ENCODE data around the gene NOL8.

Gene NOL8

DNA sequence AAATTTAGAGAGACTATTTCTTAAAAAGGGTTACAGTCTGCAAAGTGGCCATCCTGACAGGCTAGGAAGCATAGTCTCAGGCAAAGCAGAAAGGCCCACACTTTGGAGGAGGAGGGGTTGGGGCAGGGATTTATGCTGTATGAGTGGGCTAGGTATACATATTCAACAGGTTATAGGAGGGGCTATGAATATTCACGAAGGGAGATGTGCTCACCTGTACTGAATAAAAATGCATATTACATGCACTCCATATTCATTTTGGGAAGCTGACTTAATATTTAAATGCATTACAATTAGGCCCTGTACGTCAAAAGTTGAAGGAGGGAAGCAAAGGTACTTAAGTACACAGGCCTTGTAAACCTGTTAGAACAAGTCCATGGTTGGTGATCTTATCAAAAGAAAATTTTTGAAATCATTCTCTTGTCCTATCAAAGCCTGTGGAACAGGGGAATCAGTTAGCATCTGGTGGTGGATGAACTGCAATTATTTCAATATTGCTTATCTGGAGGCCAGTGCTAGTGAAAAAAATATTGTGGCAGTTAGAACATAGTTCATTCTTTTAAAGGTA, 2.2 kb upstream of the NOL8 start:
- Mint-ChIP-seq H3K27ac (peak overlapping the region in 1 of 2 donors; percentile 17), H3K4me3 (peak overlapping the region; percentile 95 to 97), H3K9me3 (no peaks in the 10 kb centered on the region), H3K4me1 (peaks cover 37% of the 10 kb centered on the region), H3K27me3 (no peaks in the 10 kb centered on the region)
- ATAC-seq = no peak
- DNase-seq = no peak

GRCh38 chr9:92325991-92326500, 896 bp upstream of the NOL8 start:
- H3K4me3 Mint-ChIP-seq = peak overlapping the region; percentile 95 to 97
- H3K4me1 Mint-ChIP-seq = peaks cover 37% of the 10 kb centered on the region
- peak overlapping the region; percentile 98 to 100 for H3K27ac Mint-ChIP-seq
- DNase-seq = no peak
- ATAC-seq = peak; percentile 3
- H3K9me3 Mint-ChIP-seq = no peaks in the 10 kb centered on the region
- no peaks in the 10 kb centered on the region for H3K27me3 Mint-ChIP-seq

GRCh38 chr9:92324889-92325268, 271 bp downstream of the NOL8 start:
- H3K4me1 Mint-ChIP-seq = peaks cover 37% of the 10 kb centered on the region
- no peaks in the 10 kb centered on the region for H3K9me3 Mint-ChIP-seq
- ATAC-seq (peak; percentile 21), DNase-seq (no peak)
- peak overlapping the region; percentile 98 to 100 for H3K27ac Mint-ChIP-seq
- H3K4me3 Mint-ChIP-seq = peak overlapping the region; percentile 95 to 97
- H3K27me3 Mint-ChIP-seq = no peaks in the 10 kb centered on the region

GRCh38 chr9:92324431-92324830, 719 bp downstream of the NOL8 start:
- H3K9me3 Mint-ChIP-seq = no peaks in the 10 kb centered on the region
- peak overlapping the region; percentile 95 to 97 for H3K4me3 Mint-ChIP-seq
- peak overlapping the region; percentile 98 to 100 for H3K27ac Mint-ChIP-seq
- ATAC-seq (no peak), DNase-seq (no peak)
- H3K27me3 Mint-ChIP-seq = no peaks in the 10 kb centered on the region
- H3K4me1 Mint-ChIP-seq = peaks cover 34% of the 10 kb centered on the region

GRCh38 chr9:92315456-92315855, 9.7 kb downstream of the NOL8 start:
- Mint-ChIP-seq H3K27me3 (no peaks in the 10 kb centered on the region), H3K4me1 (peaks cover 31% of the 10 kb centered on the region), H3K9me3 (no peaks in the 10 kb centered on the region), H3K27ac (peak overlapping the region in 1 of 2 donors; percentile 46), H3K4me3 (no peak overlapping the region)
- ATAC-seq (no peak), DNase-seq (no peak)

- no peak overlapping the region for H3K4me3 Mint-ChIP-seq
- DNase-seq (no peak), ATAC-seq (no peak)
- no peaks in the 10 kb centered on the region for H3K27me3 Mint-ChIP-seq
- H3K27ac Mint-ChIP-seq = peak overlapping the region in 1 of 2 donors; percentile 67
- peaks cover 31% of the 10 kb centered on the region for H3K4me1 Mint-ChIP-seq
- H3K9me3 Mint-ChIP-seq = no peaks in the 10 kb centered on the region
Observed at GRCh38 chr9:92313624-92314012, 11.5 kb downstream of the NOL8 start.

DNA sequence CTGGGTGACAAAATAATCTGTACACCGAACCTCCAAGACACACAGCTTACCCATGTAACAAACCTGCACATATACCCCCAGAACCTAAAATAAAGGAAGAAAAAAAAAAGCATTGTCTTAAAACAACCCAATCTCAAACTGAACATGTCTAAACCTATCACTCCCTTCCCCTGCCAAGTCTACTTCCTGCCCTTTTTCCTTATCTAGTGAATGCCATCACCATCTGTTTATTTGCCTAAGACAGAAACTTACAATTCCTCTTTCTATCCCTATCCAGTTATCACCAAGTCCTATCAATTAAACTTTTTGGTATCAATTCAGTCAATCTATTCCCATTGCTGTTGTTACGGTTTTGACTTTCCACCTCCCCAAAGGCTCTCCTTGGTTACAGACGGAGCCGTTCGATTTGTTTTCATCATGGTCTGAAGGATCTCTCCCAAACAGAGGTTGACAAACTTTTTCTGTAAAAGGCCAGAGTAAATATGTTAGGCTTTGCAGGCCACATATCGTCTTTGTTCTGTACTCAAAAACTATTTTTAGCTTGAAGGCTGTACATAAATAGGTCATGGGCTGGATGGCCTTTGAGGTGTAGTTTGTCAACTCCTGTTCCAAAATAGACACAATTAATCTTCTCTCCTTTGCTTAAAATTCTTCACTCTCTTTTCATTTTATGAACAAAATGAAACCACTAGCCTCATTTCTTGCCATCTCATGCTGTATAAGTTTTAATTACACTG, 12.1 kb downstream of the NOL8 start:
- DNase-seq (no peak), ATAC-seq (no peak)
- Mint-ChIP-seq H3K27me3 (no peaks in the 10 kb centered on the region), H3K4me3 (no peak overlapping the region), H3K9me3 (no peaks in the 10 kb centered on the region), H3K27ac (peak overlapping the region; percentile 16 to 67), H3K4me1 (peaks cover 31% of the 10 kb centered on the region)

DNA sequence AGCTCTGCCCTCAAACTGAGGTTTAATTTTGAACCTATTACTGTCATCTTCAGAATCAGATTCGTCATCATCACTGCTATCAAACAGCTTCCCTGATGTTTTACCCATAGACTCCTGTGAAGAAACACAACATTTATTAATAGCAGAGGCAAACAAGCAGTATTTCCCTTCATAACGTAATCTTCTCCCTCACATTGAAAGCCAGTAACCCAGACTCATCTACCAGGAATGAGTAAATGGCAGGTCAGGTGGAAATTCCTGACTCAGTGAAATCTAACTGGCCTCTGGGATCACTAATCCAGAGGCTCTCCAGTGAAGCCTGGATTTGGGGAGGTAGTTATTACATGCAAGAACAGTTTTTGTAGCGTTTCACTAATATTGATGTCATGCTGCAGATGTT, 14.6 kb downstream of the NOL8 start:
- ATAC-seq = no peak
- no peak overlapping the region for H3K27ac Mint-ChIP-seq
- H3K4me1 Mint-ChIP-seq = peaks cover 27% of the 10 kb centered on the region
- no peak for DNase-seq
- no peaks in the 10 kb centered on the region for H3K9me3 Mint-ChIP-seq
- no peaks in the 10 kb centered on the region for H3K27me3 Mint-ChIP-seq
- H3K4me3 Mint-ChIP-seq = no peak overlapping the region

DNA sequence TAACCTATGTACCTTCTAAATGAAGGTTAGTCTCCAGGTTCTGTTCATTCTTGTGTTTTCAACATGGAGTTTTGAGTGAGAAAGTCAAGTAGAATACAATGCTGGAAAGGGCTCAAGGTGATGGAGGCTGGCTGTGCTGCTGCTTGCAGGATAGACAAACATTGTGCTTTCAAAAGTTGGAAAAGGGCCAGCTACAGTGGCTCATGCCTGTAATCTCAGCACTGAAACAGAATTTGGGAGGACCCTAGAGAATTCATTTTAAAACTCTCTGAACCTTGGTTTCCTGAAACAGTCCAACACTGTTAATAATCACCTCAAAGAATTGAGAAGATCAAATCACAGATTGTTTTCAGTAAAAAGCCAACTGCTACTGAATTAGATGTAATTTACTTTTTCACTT, 16.3 kb downstream of the NOL8 start:
- ATAC-seq (no peak), DNase-seq (no peak)
- Mint-ChIP-seq H3K4me3 (no peak overlapping the region), H3K4me1 (peaks cover 13% of the 10 kb centered on the region), H3K27ac (no peak overlapping the region), H3K9me3 (no peaks in the 10 kb centered on the region), H3K27me3 (no peaks in the 10 kb centered on the region)

DNA sequence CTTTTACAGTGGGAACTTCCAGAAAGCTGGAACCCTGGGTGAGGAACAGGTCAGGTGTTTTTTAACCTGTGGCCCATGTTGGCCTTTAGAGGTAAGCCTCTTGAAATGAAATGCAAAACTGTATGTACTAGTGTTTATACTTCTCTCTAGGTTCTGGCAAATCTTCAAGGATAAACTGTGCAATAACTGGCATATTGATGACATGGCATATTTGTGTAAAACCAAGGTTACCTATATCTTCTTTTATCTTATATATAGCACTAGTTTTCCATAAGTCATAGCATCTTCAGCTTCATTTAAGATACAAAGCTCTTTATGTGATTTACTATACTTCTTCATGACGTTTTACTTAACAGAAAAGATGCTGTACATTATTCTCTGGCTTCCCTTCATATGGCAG, 24.2 kb downstream of the NOL8 start:
- no peak overlapping the region for H3K4me3 Mint-ChIP-seq
- DNase-seq (no peak), ATAC-seq (no peak)
- H3K4me1 Mint-ChIP-seq = peaks cover 21% of the 10 kb centered on the region
- H3K27me3 Mint-ChIP-seq = no peaks in the 10 kb centered on the region
- no peak overlapping the region for H3K27ac Mint-ChIP-seq
- no peaks in the 10 kb centered on the region for H3K9me3 Mint-ChIP-seq

DNA sequence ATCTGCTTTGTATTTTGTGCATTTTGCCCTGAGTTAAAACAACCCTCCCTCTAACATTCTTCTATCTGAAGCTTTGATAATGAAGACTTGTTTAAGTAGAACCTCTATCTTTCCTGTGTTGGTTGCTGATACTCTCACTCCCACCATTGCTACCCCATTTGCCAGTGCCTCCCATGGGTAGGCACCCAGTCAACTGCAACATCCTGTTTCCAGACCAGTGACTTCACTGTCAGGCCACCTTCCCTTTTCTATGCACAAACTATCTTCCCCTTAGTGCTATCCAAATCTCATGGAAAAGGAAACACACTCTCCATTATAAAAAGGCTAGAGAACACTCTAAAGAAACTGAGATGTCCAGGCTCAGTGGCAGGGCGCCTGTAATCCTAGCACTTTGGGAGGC, 26.0 kb downstream of the NOL8 start:
- Mint-ChIP-seq H3K27me3 (no peaks in the 10 kb centered on the region), H3K4me1 (peaks cover 38% of the 10 kb centered on the region), H3K9me3 (no peaks in the 10 kb centered on the region), H3K27ac (peak overlapping the region; percentile 0 to 42), H3K4me3 (no peak overlapping the region)
- DNase-seq (no peak), ATAC-seq (no peak)

- no peaks in the 10 kb centered on the region for H3K27me3 Mint-ChIP-seq
- ATAC-seq = no peak
- peak overlapping the region in 1 of 2 donors; percentile 80 for H3K27ac Mint-ChIP-seq
- H3K9me3 Mint-ChIP-seq = no peaks in the 10 kb centered on the region
- no peak overlapping the region for H3K4me3 Mint-ChIP-seq
- no peak for DNase-seq
- H3K4me1 Mint-ChIP-seq = peaks cover 47% of the 10 kb centered on the region
Observed at GRCh38 chr9:92298036-92298435, 27.1 kb downstream of the NOL8 start.

DNA sequence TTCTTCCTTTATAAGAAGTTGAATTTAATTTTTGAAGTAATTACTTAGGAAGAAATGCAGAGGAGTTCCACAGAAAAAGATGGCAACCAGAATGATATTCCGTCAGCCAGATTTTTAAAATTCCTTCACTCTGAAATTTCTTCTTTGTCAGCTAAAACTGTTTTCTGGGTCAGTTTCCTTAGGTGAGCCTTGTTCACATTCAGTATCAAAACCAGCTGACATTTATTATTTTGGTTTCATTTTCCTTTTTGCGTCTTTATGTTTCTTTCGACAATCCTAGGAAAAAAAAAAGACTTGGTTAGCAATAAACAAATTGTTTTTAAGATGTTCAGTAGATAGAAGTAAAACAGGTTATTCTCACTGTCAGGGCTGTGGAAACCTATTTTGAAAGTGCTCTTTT, 27.5 kb downstream of the NOL8 start:
- Mint-ChIP-seq H3K27me3 (no peaks in the 10 kb centered on the region), H3K4me3 (peak overlapping the region in 1 of 2 donors; percentile 32), H3K27ac (peak overlapping the region; percentile 67 to 80)

GRCh38 chr9:92295827-92296258, 29.3 kb downstream of the NOL8 start:
- Mint-ChIP-seq H3K27ac (peak overlapping the region in 1 of 2 donors; percentile 44), H3K4me3 (no peak overlapping the region), H3K27me3 (no peaks in the 10 kb centered on the region), H3K9me3 (no peaks in the 10 kb centered on the region), H3K4me1 (peaks cover 66% of the 10 kb centered on the region)
- DNase-seq = no peak
- ATAC-seq = no peak

More for the DNA sequence above, 27.5 kb downstream of the NOL8 start:
- H3K9me3 Mint-ChIP-seq = no peaks in the 10 kb centered on the region
- ATAC-seq (no peak), DNase-seq (no peak)
- peaks cover 48% of the 10 kb centered on the region for H3K4me1 Mint-ChIP-seq

DNA sequence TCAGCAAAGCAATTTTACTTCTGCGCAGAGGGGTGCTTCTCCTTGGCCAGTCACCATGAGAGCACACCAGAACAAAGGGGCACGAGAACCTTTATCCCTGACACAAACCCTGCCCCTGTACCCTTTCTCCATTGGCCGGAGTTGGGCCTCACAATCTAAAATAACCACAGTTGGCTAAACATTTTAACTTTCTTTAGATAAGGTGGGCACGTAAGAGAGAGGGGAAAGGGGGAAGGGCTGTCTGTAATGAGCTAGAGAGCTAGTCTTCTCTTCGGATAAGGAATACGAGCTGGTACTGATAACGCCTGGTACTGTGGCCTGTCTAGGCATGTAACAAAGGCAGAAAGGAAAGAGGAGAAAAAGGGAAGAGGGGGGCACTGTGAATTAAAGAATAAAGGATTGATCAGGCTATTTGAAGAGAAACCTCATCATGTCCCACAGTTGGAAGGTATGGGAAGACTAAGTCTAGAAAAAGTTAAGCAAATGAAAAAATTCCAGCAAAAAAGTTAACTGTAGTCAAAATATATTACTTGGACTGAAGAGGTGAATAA, 29.8 kb downstream of the NOL8 start:
- Mint-ChIP-seq H3K4me3 (peak overlapping the region; percentile 1 to 23), H3K27me3 (no peaks in the 10 kb centered on the region), H3K4me1 (peaks cover 71% of the 10 kb centered on the region), H3K27ac (peak overlapping the region in 1 of 2 donors; percentile 44), H3K9me3 (no peaks in the 10 kb centered on the region)
- DNase-seq (no peak), ATAC-seq (no peak)

GRCh38 chr9:92294297-92294676, 30.9 kb downstream of the NOL8 start:
- Mint-ChIP-seq H3K9me3 (no peaks in the 10 kb centered on the region), H3K4me1 (peaks cover 79% of the 10 kb centered on the region), H3K4me3 (peak overlapping the region; percentile 98 to 99), H3K27ac (peak overlapping the region; percentile 100), H3K27me3 (no peaks in the 10 kb centered on the region)
- peak; percentile 27 to 28 for DNase-seq
- ATAC-seq = no peak

Data from stimulated activated naive CD8-positive, alpha-beta T cell treated with anti-CD3 and anti-CD28 coated beads, Interleukin-15, amount 100 ng/mL, for 72 hours (primary cell).